ENCODE measurements around the gene ASXL2.

ASXL2 gene

DNA sequence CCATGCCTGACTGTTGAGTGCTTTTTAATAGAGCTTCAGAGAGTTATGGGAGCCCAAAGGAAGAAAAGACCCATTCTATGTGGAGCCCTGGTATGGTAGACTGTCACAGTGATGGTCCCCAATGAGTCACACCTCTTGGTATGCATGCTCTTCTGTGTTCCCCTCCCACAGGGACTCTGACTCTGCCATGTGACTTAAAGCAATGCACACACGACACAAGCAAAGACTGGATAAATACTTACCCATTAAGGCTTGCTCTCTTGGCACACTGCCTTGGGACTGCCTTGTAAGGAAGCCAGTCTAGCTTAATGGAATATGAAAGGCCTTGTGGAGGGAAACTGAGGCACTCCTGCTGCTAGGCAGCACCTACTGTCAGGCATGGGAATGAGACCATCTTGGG is 188.2 kb downstream of the ASXL2 start:
- no peak for DNase-seq (ENCODE audit: low read depth in 2 of 2)

DNA sequence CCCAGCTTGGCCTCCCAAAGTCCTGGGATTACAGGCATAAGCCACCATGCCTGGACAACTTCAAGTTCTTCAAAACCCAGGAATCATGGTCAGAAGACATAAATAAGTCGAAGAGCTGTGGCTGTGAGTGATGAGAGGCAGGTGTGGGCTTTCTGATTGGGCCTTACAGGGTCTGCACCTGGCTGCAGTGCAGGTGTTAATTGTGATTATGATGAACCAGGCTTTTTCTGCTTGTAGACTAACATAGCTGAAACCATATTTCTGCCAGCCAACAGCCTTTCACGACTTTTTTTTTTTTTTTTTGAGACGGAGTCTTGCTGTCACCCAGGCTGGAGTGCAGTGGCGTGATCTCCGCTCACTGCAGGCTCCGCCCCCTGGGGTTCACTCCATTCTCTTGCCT is 190.1 kb downstream of the ASXL2 start:
- no peak for DNase-seq (ENCODE audit: low read depth in 2 of 2)

DNA sequence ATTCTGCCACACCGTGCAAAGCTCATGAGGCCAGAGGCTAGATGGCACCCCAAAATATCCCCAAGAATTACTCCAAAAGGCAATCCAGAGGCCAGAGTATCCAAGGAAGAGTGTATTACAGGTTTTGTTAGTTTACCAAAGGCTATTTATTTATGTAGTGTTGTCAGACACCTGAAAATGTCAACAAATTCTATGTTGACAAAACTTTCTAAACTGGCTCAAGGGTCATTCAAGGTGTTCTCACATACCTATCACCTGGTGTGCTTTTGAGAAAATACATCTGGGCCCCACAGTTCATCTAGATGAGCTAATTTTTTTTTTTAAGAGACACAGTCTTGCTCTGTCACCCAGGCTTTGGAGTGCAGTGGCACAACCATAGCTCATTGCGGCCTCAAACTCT is 192.5 kb downstream of the ASXL2 start:
- no peak for DNase-seq (ENCODE audit: low read depth in 2 of 2)

DNA sequence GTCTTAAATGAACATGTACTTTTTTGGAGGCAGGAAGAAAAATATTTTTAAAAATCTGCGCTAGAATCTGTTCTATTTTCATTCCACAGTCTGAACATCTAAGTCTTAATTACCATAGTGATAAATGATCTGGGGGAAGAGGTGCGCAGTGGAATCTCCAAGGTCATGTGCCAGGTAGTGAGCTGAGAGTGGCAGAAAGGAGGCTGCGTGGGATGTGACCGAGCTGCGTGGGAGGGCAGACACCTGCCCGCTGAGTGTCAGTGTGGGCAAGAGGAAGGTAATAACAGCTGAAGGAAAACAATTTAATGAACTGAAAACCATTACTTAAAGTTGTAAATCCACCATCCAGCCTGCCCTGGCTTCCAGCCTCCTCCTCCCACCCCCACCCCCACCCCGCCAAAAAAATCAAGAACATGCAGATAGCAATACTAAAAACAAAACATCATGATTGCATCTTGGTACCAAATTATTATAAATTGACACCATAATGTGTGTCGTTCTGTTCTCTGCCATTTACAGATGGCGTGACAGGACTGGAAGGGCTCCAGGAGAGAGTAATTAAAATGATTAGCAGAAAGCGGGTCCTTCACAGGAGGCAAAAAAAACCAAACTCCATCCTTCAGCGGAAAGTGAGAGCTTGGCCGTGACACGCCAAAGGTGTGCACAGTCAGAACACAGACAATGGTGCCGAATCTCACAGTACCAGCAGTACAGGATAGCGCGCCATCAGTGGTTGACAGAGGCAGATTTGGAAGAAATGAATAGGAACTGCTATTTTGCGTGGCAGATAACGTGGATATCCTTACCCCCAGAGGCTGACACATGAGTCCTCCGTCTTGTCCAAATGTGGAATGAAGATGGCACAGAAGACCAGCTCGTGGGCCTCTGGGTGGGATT is 193.5 kb downstream of the ASXL2 start:
- no peak for DNase-seq (ENCODE audit: low read depth in 2 of 2)

Data from stimulated activated CD8-positive, alpha-beta memory T cell treated with anti-CD3 and anti-CD28 coated beads, Interleukin-7, amount 100 ng/mL, for 4 hours (primary cell).